Measurements from ENCODE around the gene RTN4RL1. TPM values are rescaled to one million over a fixed set of nuclear protein-coding genes. Genes with fewer than 3 reads are reported as not detected.

The RTN4RL1 gene
- total RNA-seq, 6 donors from 2014 or later = 5.1 to 7.3 (median 6.2) TPM

GRCh38 chr17:1936766-1937165, 88.4 kb downstream of the RTN4RL1 start:
- DNase-seq (no peak), ATAC-seq (ENCODE audit: low FRiP score in 2 of 2) (no peak)
- TF ChIP-seq CTCF (IDR thresholded peaks at IDR 0.05) (no peak), POLR2A (IDR thresholded peaks at IDR 0.05) (no peak), POLR2AphosphoS5 (IDR thresholded peaks at IDR 0.05) (no peak), EP300 (IDR thresholded peaks at IDR 0.05) (no peak)

GRCh38 chr17:1934901-1935300, 90.2 kb downstream of the RTN4RL1 start:
- H3K4me1 ChIP-seq = peaks cover 0 to 14% (median 4%) of the 10 kb centered on the region in 4 donors
- no peak overlapping the region for H3K27ac ChIP-seq
- DNase-seq = no peak
- no peak overlapping the region for H3K4me3 ChIP-seq
- H3K36me3 ChIP-seq = no peaks in the 10 kb centered on the region
- TF ChIP-seq POLR2AphosphoS5 (IDR thresholded peaks at IDR 0.05) (no peak), EP300 (IDR thresholded peaks at IDR 0.05) (no peak), POLR2A (IDR thresholded peaks at IDR 0.05) (no peak), CTCF (IDR thresholded peaks at IDR 0.05) (no peak)
- WGBS, 2 donors = 84 to 87% methylated on average over 9 to 12 of the region's 17 CpGs
- no peaks in the 10 kb centered on the region for H3K27me3 ChIP-seq
- no peak for ATAC-seq (ENCODE audit: low FRiP score in 2 of 2)
- H3K9me3 ChIP-seq = no peaks in the 10 kb centered on the region

More at GRCh38 chr17:1936766-1937165, 88.4 kb downstream of the RTN4RL1 start:
- H3K36me3 ChIP-seq = no peaks in the 10 kb centered on the region
- H3K27me3 ChIP-seq = no peaks in the 10 kb centered on the region
- H3K9me3 ChIP-seq = no peaks in the 10 kb centered on the region
- no peak overlapping the region for H3K4me3 ChIP-seq
- H3K27ac ChIP-seq = no peak overlapping the region
- H3K4me1 ChIP-seq = peaks cover 0 to 19% (median 9%) of the 10 kb centered on the region in 4 donors
- WGBS, 2 donors = 77 to 96% methylated on average over 4 to 22 of the region's 28 CpGs

GRCh38 chr17:1933875-1934715, 91.0 kb downstream of the RTN4RL1 start:
- Histone ChIP-seq H3K27ac (no peak overlapping the region), H3K9me3 (no peaks in the 10 kb centered on the region), H3K4me1 (peaks cover 0 to 12% (median 4%) of the 10 kb centered on the region in 4 donors), H3K27me3 (no peaks in the 10 kb centered on the region), H3K36me3 (no peaks in the 10 kb centered on the region), H3K4me3 (no peak overlapping the region)
- ATAC-seq (ENCODE audit: low FRiP score in 2 of 2) (no peak), DNase-seq (peak in 1 of 2 donors; percentile 73)
- no peak for TF ChIP-seq POLR2A (IDR thresholded peaks at IDR 0.05)
- no peak for TF ChIP-seq EP300 (IDR thresholded peaks at IDR 0.05)
- TF ChIP-seq CTCF (IDR thresholded peaks at IDR 0.05) = no peak
- TF ChIP-seq POLR2AphosphoS5 (IDR thresholded peaks at IDR 0.05) = no peak
- WGBS, 2 donors = 91 to 92% methylated on average over 14 to 27 of the region's 27 CpGs

GRCh38 chr17:1931844-1932579, 93.1 kb downstream of the RTN4RL1 start:
- H3K36me3 ChIP-seq = no peaks in the 10 kb centered on the region
- no peak overlapping the region for H3K4me3 ChIP-seq
- peaks cover 0 to 12% (median 4%) of the 10 kb centered on the region in 4 donors for H3K4me1 ChIP-seq
- H3K27me3 ChIP-seq = no peaks in the 10 kb centered on the region
- ATAC-seq (ENCODE audit: low FRiP score in 2 of 2) (peak in 1 of 2 donors; percentile 74), DNase-seq (peak; percentile 32 to 79)
- TF ChIP-seq POLR2A (IDR thresholded peaks at IDR 0.05) = no peak
- TF ChIP-seq CTCF (IDR thresholded peaks at IDR 0.05) = no peak
- H3K27ac ChIP-seq = no peak overlapping the region
- WGBS, 2 donors = 45 to 51% methylated on average over 21 to 27 of the region's 27 CpGs
- no peaks in the 10 kb centered on the region for H3K9me3 ChIP-seq
